Daoy (cell line): ENCODE measurements around the gene SCUBE2. TPM values are rescaled to one million over a fixed set of nuclear protein-coding genes. Genes with fewer than 3 reads are reported as not detected.
"Not testable (repeated sequence)": the region's sequence is repeated elsewhere in the genome, so short reads cannot be mapped to it uniquely, and the experiment has no call there.

Source experiments
- DNase-seq: peaks from one replicate; pipeline ENCODE4 v3.0.0-alpha.2; 2015; ENCODE audit warnings: low read depth
- total RNA-seq: library from RNA; depleted of rRNA; stranded (reverse); fragments of >200 nt; shearing (Covaris generic); gene quantifications from 2 replicates; pipeline ENCODE4 v1.2.3, GENCODE V29; 2014

The SCUBE2 gene
- total RNA-seq, 1 experiment from 2014 or later, result 0.51 TPM

DNA sequence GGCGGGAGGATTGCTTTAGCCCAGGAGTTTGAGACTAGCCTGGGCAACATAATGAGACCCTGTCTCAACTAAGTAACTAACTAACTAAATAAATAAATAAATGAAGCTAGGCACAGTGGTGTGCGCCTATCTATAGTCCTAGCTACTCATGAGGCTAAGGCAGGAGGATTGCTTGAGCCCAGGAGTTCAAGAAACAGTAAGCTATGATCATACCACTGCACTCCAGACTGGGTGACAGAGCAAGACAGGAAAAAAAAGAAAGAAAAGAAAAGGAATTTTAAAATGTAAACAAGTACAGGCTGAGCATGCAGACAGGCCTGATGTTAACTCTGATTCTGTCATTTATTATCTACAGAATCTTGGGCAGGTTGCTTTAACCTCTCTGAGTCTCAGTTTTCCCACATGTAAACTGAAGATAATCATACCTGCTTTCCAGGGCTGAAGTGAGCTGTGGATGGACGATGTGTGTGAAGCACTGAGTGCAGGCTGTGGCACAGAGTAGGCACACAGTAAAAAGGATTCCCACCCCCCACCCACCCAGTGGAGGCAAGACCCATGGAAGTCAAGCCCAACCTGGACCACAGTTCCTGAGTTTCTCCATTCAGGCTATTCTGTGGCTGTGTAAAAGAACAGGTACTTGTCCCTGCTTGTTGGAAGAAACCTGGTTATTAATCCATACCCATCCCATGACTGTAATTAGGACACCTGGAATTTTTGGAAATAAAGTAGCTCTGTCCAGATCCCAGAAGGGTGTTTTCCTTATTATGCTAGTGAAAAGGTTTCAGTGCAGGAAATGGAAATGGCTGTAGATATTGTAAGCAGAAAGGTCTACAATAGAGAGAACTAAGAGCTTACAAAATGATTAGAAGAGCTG, 18.7 kb upstream of the SCUBE2 start:
- no peak for DNase-seq

DNA sequence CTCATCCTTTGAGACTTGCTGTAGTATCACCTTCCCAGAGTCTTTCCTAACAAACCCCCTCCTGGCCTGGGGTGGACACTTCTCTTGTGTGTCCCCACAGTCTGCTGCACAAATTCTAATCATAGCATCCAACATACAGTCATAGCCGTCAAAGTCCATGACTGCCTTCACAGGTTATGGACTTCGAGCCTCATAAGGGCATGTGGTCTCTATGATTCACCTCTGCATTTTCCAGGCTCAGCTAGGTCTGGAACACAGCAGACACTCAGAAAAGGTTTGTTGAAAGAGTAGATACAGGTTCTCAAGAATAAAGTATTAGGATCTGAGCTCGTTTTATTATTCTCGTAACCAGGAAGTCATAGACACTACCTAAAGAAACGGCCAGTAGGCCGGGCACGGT, 13.2 kb upstream of the SCUBE2 start:
- DNase-seq, result no peak

DNA sequence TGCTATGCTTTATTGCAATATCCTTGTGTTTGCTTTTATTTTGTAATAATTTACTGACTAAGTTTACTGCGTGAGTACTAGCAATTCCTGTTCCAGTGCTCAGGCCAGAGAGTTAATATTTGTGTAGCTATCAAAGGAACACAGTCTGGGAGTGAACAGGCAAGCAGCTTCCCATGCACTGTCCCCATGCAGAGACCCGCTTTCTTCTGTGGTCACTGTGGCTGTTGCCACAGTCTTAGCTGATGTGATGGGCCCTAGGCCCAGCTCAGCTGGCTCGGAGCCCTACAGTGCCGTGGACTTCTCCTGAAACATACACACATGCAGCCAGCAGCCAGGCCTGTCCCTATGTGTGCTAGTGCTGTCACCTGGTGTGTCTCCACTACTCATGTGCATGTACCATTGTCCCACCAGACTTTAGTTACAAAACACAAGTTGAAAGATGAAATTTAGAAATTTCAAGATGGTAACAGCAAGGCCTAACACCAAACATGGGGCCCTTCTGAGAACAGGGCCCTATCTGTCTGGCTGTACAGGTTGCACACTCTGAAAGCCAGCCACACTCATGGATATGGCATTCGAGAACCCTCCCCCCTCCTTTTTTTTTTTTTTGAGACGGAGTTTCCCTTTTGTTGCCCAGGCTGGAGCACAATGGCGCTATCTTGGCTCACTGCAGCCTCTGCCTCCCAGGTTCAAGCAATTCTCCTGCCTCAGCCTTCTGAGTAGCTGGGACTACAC, 12.3 kb upstream of the SCUBE2 start:
- DNase-seq, result no peak

DNA sequence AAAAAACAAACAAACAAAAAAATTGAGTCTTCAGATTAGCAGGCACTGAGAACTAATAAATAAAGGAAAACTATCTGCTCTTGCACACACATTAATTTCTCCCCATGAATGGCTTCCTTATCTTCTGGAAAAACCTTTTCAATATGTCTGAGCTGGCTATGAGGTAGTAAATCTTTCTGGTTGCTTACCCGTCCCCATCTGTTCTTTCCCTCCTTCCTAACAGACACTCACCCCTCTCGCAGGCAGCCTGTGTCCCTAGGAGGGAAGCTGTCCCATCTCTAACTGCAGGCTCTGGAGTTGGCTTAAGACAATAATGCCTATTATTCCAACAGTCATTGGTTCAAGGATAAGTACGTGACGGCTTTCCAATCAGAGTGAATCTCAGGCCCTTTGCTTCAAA, 8.2 kb upstream of the SCUBE2 start:
- no peak for DNase-seq

DNA sequence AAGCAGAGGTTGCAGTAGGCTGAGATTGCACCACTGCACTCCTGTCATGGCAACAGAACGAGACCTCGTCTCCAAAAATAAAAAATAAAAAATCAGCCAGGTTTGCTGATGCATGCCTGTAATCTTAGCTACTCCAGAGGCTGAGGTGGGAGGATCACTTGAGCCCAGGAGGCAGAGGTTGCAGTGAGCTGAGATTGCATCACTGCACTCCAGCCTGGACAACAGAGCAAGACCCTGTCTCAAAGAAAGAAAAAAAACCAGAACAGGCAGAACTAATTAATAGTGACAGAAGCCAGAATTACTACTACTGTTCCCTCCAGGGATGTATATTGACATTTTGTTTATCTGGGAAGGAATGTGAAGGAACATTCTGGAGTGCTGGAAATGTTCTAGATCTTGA, 7.1 kb upstream of the SCUBE2 start:
- not testable (repeated sequence) for DNase-seq

DNA sequence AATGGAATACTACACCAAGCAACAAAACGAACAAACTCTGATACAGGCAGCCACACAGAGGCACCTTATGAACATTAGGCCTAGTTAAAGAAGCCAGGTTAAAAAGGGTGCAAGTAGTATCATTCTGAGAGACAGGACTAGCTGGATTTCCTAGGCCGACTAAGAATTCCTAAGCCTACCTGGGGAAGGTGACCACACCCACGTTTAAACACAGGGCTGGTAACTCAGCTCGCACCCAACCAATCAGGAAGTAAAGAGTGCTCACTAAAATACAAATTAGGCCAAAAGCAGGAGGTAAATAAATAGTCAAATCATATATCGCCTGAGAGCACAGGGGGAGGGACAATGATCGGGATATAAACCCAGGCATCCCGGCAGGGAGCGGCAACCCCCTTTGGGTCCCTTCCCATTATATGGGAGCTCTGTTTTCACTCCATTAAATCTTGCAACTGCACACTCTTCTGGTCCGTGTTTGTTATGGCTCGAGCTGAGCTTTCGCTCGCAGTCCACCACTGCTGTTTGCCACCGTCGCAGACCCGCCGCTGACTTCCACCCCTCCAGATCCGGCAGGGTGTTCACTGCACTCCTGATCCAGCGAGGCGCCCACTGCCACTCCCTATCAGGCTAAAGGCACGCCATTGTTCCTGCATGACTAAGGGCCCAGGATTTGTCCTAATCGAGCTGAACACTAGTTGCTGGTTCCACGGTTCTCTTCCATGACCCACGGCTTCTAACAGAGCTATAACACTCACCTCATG, 6.0 kb upstream of the SCUBE2 start:
- not testable (repeated sequence) for DNase-seq

DNA sequence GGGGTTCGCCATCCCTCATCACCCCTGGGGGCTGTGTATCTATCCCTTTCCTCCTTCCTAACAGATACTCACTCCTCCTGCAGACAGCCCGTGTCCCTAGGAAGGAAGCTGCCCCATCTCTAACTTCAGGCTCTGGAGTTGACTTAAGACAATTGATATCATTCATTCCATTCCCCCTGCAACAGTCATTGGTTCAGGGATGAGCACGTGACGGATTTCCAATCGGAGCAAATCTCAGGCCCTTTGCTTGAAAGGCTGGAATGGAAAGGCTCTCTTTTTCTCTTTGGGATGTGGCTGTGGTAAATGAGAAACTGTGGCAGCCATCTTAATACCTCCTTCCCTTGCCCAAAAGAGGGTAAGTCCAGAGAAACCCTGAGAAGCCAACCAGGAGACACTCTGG, 5.0 kb upstream of the SCUBE2 start:
- DNase-seq, result no peak

DNA sequence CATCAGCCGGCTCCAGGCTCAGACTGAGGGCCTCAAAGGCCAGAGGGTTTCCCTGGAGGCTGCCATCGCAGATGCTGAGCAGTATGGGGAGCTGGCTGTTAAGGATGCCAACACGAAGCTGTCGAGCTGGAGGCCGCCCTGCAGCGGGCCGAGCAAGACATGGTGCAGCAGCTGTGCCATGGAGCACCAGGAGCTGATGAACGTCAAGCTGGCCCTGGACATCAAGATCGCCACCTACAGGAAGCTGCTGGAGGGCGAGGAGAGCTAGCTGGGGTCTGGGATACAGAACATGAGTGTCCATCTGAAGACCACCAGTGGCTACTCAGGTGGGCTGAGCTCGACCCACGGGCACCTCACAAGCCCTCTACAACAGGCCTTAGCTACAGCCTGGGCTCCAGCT, 4.0 kb upstream of the SCUBE2 start:
- no peak for DNase-seq

DNA sequence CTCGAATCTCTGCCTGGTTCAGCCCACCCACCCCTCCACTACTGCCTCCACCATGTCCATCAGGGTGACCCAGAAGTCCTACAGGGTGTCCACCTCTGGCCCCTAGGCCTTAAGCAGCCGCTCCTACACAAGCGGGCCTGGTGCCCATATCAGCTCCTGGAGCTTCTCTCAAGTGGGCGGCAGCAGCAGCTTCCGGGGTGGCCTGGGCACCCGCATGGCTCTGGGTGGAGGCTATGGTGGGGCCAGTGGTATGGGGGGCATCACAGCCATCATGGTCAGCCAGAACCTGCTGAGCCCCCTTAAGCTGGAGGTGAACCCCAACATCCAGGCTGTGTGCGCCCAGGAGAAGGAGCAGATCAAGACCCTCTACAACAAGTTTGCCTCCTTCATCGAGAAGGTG, 3.0 kb upstream of the SCUBE2 start:
- DNase-seq, result no peak

DNA sequence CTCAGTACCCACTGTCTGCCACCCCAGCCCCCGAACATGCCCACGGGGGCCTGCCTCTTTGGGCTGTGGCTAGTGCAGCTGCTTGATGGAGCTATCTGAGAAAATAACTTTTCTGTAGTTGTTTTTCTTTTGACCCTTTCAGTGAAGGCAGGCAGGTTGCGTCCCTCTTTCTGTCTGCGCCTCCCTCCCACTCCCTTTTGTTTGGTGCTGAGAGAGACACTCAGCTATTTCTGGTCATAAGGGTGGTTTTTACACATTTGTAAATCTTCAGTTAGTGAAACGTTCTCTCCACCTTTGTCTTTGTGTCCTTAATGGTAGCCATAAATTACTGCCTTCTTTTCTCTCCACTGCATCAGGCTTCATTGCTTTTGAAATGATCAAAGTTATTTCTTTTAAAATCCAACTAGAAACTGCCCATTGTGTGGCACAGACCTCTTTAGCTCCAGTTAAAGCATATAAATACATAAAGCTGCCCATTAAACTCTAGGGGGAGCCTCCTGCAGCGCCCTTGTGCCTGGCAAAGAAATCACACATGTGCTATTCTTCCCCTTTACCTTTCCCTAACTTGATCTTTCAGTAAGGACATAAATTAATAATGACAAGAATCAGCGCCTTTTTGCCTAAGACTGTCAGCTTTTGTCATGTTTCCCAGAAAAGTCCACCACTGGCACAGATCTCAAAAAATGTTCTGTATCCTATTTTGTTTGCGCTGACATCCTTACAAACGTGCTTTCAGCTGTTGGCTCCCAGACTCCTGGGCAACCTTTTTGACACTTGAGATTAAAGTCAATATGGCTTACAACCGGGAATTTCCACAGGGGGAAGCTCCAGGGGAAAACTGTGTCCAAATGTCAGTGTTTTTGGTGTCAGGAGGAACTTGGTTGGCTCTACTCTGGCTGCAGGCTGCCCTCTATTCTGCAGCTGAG, 1.7 kb upstream of the SCUBE2 start:
- DNase-seq, result no peak

DNA sequence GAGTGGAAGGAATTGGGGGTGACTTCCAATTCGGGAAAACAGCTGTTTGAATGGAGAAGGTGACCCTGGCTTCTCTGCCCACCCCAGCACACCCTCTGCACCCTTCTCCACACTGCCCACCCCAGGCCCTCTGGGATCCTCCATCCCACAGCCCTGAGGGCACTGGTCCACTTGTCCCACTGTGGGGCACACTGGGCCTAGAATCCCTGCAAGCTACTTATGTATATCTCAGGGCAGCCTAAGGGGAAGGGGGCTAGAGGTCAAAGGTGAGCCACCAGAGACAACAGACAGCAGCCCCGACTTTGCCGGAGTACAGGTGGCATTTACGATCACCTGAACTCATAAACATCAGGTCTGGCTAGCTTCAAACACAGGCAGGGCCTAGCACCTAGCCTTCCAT, 673 bp upstream of the SCUBE2 start:
- DNase-seq, result no peak

DNA sequence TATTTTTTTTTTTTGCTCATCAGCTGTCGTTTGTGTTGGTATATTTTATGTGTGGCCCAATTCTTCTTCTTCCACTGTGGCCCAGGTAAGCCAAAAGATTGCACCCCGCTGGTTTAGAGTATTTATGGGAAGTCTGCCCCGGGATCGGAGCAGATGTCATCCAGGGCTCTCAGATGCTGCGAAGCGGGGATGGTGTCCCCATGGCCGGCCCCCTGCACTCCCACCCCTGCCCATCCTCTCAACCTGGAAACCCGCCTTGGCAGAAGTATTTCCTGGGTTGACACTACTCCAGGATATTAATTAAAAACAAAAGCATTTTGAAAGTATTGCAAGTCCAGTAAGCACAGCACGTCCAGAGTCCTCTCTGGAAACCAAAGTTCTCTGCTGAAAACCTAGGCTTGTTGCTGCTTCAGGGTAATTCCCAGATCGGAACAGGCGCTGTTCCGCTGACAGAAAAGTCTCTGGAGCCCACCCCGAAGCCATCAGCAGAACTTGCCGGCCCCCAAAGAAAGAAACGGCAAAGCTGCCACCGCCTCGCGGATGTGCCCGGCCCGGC, 833 bp downstream of the SCUBE2 start:
- DNase-seq, result no peak

DNA sequence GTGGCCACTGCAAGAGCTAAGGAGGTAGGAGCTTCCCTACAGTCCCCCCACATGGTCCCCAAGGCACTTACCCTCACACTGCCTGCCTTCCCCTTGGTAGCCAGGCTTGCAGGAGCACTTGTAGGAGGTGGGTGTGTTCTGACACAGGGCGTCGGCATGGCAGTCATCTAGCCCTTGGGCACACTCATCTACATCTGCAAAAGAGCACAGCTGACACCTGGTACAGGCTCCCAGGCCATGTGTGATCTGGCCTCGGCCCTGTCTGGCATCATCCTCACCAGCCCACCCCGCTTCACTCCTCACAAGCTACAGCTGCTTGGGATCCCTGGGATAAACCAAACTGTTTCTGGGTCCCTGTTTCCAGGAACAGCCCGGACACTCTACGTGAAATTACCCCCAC, 1.8 kb downstream of the SCUBE2 start:
- no peak for DNase-seq

DNA sequence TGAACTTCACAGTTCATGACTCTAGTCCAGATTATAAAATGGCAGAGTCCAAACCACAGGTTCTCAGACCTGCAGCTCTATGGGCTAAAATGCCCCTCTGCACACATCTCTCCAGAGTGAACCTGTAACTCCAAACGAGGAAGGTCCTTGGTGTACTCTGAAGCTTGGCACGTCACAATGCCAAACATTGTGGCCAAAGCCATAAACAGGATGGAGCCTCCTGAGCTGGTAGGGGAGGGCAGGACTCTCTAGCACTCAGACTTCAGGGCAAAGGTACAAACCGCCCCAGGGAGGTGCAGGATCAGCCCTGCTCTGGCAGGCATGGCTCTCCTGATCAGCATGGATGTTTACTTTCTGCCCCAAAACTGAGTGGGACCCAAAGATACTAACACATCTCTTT, 2.3 kb downstream of the SCUBE2 start:
- DNase-seq, result no peak

DNA sequence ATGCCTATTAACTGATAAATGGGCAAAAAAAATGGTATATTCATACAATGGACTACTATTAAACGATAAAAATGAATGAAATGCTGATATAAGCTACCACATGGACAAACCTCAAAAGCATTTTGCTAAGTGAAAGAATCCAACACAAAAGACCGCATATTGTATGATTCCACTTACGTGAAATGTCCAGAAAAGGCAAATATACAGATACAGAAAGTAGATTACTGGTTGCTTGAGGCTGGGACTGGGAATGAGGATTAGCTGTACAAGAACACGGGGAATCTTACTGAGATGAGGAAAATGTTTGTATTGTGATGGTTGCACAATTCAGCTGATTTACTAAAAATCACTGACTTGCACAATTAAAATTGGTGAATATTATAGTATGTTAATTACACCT, 8.8 kb downstream of the SCUBE2 start:
- DNase-seq, result no peak

DNA sequence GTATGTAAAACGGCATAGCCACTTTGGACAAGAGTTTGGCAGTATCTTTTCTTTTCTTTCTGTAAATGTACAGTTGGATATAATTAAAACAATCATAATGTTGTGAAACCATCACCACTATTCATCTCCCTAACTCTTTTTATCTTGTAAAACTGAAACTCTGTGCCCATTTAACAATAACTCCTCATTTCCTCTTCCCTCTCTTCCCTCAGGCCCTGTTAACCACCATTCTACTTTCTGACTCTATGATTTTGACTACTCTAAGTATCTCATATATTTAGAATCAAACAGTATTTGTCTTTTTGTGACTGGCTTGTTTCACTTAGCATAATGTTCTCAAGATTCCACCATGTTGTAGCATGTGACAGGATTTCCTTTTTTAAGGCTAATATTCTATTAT, 10.2 kb downstream of the SCUBE2 start:
- DNase-seq, result no peak

DNA sequence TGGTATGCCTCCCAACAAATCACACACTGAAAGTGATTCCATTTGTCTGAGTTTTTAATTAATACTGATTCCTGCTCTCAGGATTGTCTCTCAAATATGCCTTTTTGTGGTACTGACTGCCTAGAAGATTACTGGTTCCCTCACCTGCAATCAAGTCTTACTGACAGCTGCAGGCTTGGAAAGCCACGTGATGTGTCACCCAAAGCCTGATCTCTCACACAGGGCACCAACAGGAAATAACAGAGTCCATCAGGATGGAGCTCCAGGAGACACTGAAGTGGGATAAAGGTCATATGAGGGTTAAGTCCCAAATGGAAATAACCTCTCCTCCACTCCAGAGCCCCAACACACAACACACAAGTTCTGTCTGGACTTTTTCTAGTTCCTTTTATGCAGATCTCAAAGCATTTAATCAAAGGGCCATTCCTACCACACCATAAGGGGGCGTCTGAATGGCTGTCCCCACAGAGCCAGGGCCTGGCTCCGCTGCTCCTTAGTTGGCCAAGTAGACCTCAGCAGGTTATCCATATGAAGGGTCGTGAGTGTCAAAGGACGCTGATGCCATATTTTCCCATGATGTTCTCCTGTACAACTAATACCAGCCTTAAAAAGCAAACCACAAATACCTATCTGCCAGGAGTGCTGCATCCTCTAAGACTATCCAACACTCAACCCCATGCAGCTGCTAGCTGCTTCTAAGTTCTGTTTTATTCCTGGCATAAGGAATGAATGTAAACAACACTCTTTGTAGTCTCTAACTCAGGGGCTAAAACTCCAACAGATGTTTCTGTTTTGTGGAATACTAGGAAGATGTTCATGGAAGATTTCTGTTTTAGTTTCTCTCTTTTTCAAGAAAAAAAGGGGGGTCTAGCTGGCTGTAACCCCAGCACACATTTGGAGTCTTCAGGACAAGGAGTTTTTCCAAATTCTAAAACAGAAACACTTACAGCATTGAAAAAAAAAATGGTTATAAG, 13.0 kb downstream of the SCUBE2 start:
- DNase-seq, result no peak

DNA sequence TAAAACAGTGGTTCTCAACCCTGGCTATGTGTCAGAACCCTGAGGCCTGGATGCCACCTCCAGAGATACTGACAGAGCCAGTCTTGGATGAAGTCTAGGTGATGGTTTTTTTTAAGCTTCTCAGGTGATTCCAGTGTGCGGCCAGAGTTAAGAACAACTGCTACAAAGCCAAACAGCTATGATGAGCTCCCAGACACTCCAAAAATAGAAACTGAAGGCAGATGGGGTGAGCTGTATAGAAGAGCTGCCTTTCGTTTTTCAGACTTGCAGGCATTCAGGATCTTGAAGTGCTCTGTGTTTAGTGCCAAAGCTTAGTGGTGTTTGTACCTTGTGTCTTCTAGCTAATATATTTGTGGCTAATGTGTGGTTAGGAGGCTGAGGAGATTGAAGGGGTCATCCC, 14.2 kb downstream of the SCUBE2 start:
- no peak for DNase-seq

DNA sequence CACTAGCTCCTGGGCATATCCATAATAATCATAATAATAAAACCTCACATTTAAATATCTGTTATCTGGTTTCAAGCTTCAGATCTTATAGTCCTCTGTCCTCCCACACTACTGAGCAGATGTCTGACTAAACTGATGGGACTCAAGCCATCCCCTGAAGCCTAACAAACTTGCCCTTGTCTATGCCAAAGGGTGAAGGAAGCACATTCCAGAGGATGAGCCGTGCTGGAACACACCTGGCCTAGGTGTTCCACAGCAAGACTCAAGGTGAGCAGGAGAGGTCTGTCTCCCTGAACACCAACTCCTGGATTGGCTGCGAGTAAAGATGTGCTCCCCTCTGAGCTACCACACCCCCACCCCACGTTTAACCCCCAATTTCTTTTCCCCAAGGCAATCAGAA, 14.7 kb downstream of the SCUBE2 start:
- no peak for DNase-seq

DNA sequence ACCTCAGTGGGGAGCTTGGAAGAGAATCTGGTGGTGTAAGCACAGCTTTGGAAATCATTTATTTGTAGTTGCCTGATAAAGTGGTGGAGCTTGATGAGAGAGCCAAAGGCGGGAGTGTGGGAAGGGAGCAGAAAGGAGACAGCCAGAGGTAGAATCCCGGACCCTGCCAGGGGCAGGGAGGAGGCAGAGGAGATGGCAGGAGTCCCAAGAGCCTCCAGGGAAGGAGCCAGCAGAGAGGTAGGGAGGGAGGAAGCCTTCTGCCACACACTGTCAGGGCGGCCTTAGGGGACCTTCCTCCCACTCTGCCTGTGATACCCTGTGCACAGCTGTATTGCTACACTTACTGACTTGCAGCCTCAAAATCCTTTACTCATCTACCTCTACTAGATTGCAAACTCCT, 15.4 kb downstream of the SCUBE2 start:
- no peak for DNase-seq
